HG02588 (cell line): ENCODE results near the gene C8A.

Source experiments
- ATAC-seq: cut with Tn5 transposase; IDR thresholded peaks from one replicate; pipeline ENCODE4 v1.9.1; 2021; ENCODE audit warnings: mild to moderate bottlenecking, moderate library complexity; ENCODE audit not compliant: unreplicated experiment

The C8A gene

GRCh38 chr1:56836359-56836758, 18.2 kb upstream of the C8A start:
- ATAC-seq = no peak

- no peak for ATAC-seq
Observed at GRCh38 chr1:56837244-56837939, 17.2 kb upstream of the C8A start.

- ATAC-seq = no peak
Observed at GRCh38 chr1:56838759-56839158, 15.8 kb upstream of the C8A start.

GRCh38 chr1:56843544-56843943, 11.1 kb upstream of the C8A start:
- ATAC-seq = no peak

GRCh38 chr1:56844545-56845136, 10.0 kb upstream of the C8A start:
- no peak for ATAC-seq

GRCh38 chr1:56845343-56845742, 9.3 kb upstream of the C8A start:
- ATAC-seq = no peak

- ATAC-seq = no peak
Observed at GRCh38 chr1:56849750-56850149, 4.8 kb upstream of the C8A start.

- ATAC-seq = no peak
Observed at GRCh38 chr1:56850411-56850810, 4.2 kb upstream of the C8A start.

- no peak for ATAC-seq
Observed at GRCh38 chr1:56850922-56851321, 3.7 kb upstream of the C8A start.

GRCh38 chr1:56852476-56852875, 2.1 kb upstream of the C8A start:
- ATAC-seq = no peak

GRCh38 chr1:56855190-56855589, 593 bp downstream of the C8A start:
- no peak for ATAC-seq

GRCh38 chr1:56856186-56856585, 1.6 kb downstream of the C8A start:
- ATAC-seq = no peak

GRCh38 chr1:56859287-56859686, 4.7 kb downstream of the C8A start:
- no peak for ATAC-seq

GRCh38 chr1:56863265-56863992, 8.8 kb downstream of the C8A start:
- no peak for ATAC-seq

GRCh38 chr1:56864430-56864829, 9.8 kb downstream of the C8A start:
- no peak for ATAC-seq

- no peak for ATAC-seq
Observed at GRCh38 chr1:56866656-56867055, 12.1 kb downstream of the C8A start.

- ATAC-seq = no peak
Observed at GRCh38 chr1:56867491-56867890, 12.9 kb downstream of the C8A start.

GRCh38 chr1:56868761-56869160, 14.2 kb downstream of the C8A start:
- ATAC-seq = no peak

- ATAC-seq = no peak
Observed at GRCh38 chr1:56872597-56872996, 18.0 kb downstream of the C8A start.

- no peak for ATAC-seq
Observed at GRCh38 chr1:56873213-56873612, 18.6 kb downstream of the C8A start.

GRCh38 chr1:56874689-56875088, 20.1 kb downstream of the C8A start:
- no peak for ATAC-seq

- ATAC-seq = no peak
Observed at GRCh38 chr1:56877973-56878372, 23.4 kb downstream of the C8A start.
